HG03342 (cell line): ENCODE data around the gene GLG1.

ENCODE experiments used
- ATAC-seq: cut with Tn5 transposase; IDR thresholded peaks from one replicate; pipeline ENCODE4 v1.9.1; 2021; ENCODE audit warnings: mild to moderate bottlenecking, moderate library complexity; ENCODE audit not compliant: unreplicated experiment

GLG1 gene

GRCh38 chr16:74485916-74486315 is 121.0 kb downstream of the GLG1 start:
- ATAC-seq, result no peak

GRCh38 chr16:74480150-74481029 is 126.5 kb downstream of the GLG1 start:
- no peak for ATAC-seq

GRCh38 chr16:74477226-74477625 is 129.7 kb downstream of the GLG1 start:
- no peak for ATAC-seq

- ATAC-seq, result no peak
Observed at GRCh38 chr16:74474416-74474815, 132.5 kb downstream of the GLG1 start.

- no peak for ATAC-seq
Observed at GRCh38 chr16:74472540-74472939, 134.4 kb downstream of the GLG1 start.

- ATAC-seq, result no peak
Observed at GRCh38 chr16:74472010-74472409, 134.9 kb downstream of the GLG1 start.

- ATAC-seq, result no peak
Observed at GRCh38 chr16:74469946-74470478, 136.9 kb downstream of the GLG1 start.

- ATAC-seq, result no peak
Observed at GRCh38 chr16:74468807-74469525, 137.9 kb downstream of the GLG1 start.

- peak; percentile 69 for ATAC-seq
Observed at GRCh38 chr16:74466872-74467271, 140.0 kb downstream of the GLG1 start.

- no peak for ATAC-seq
Observed at GRCh38 chr16:74465851-74466685, 140.8 kb downstream of the GLG1 start.

GRCh38 chr16:74465281-74465680 is 141.6 kb downstream of the GLG1 start:
- ATAC-seq, result no peak

GRCh38 chr16:74463888-74464287 is 143.0 kb downstream of the GLG1 start:
- ATAC-seq, result no peak

- ATAC-seq, result no peak
Observed at GRCh38 chr16:74462361-74462760, 144.6 kb downstream of the GLG1 start.

- no peak for ATAC-seq
Observed at GRCh38 chr16:74461826-74462225, 145.1 kb downstream of the GLG1 start.

GRCh38 chr16:74460542-74460941 is 146.4 kb downstream of the GLG1 start:
- no peak for ATAC-seq

GRCh38 chr16:74456290-74456625 is 150.7 kb downstream of the GLG1 start:
- no peak for ATAC-seq

GRCh38 chr16:74455619-74456289 is 151.2 kb downstream of the GLG1 start:
- no peak for ATAC-seq

- ATAC-seq, result no peak
Observed at GRCh38 chr16:74455213-74455612, 151.7 kb downstream of the GLG1 start.

- peak; percentile 86 for ATAC-seq
Observed at GRCh38 chr16:74451951-74452758, 154.8 kb downstream of the GLG1 start.
